ENCODE measurements around the gene STX1B.
A peak's percentile ranks its signal among the peaks of the same experiment; 100 is the strongest.
"Not testable (repeated sequence)": the region's sequence is repeated elsewhere in the genome, so short reads cannot be mapped to it uniquely, and the experiment has no call there.

STX1B gene

GRCh38 chr16:31010585-31011325 is at the start of gene STX1B:
STX1B (minus strand) TSS chr16:31010638; CDS start chr16:31010396, 242 bp downstream.
- DNase-seq (ENCODE audit: low spot score) = peak; percentile 85

- DNase-seq (ENCODE audit: low spot score) = no peak
Measured at GRCh38 chr16:31055613-31056012, 45.2 kb upstream of the STX1B start.

GRCh38 chr16:31052114-31052513 is 41.7 kb upstream of the STX1B start:
- DNase-seq (ENCODE audit: low spot score) = no peak

GRCh38 chr16:31050280-31051030 is 40.0 kb upstream of the STX1B start:
- no peak for DNase-seq (ENCODE audit: low spot score)

- no peak for DNase-seq (ENCODE audit: low spot score)
Measured at GRCh38 chr16:31043898-31044481, 33.6 kb upstream of the STX1B start.

GRCh38 chr16:31043352-31043751 is 32.9 kb upstream of the STX1B start:
- no peak for DNase-seq (ENCODE audit: low spot score)

- no peak for DNase-seq (ENCODE audit: low spot score)
Measured at GRCh38 chr16:31042866-31043265, 32.4 kb upstream of the STX1B start.

- no peak for DNase-seq (ENCODE audit: low spot score)
Measured at GRCh38 chr16:31038993-31039392, 28.6 kb upstream of the STX1B start.

- no peak for DNase-seq (ENCODE audit: low spot score)
Measured at GRCh38 chr16:31036691-31037090, 26.3 kb upstream of the STX1B start.

- peak; percentile 93 for DNase-seq (ENCODE audit: low spot score)
Measured at GRCh38 chr16:31033709-31034492, 23.5 kb upstream of the STX1B start.

- DNase-seq (ENCODE audit: low spot score) = peak; percentile 99
Measured at GRCh38 chr16:31032736-31033708, 22.6 kb upstream of the STX1B start, which contains the start of gene STX4. STX4 (plus strand) TSS chr16:31033558; CDS start chr16:31033806, 248 bp downstream.

- DNase-seq (ENCODE audit: low spot score) = no peak
Measured at GRCh38 chr16:31031276-31031675, 20.8 kb upstream of the STX1B start.

GRCh38 chr16:31029272-31029671 is 18.8 kb upstream of the STX1B start:
- no peak for DNase-seq (ENCODE audit: low spot score)

GRCh38 chr16:31025339-31025738 is 14.9 kb upstream of the STX1B start:
- no peak for DNase-seq (ENCODE audit: low spot score)

GRCh38 chr16:31023627-31024226 is 13.3 kb upstream of the STX1B start:
- DNase-seq (ENCODE audit: low spot score) = no peak

- no peak for DNase-seq (ENCODE audit: low spot score)
Measured at GRCh38 chr16:31023252-31023602, 12.8 kb upstream of the STX1B start.

- DNase-seq (ENCODE audit: low spot score) = no peak
Measured at GRCh38 chr16:31022544-31023251, 12.3 kb upstream of the STX1B start.

GRCh38 chr16:31020536-31020935 is 10.1 kb upstream of the STX1B start:
- no peak for DNase-seq (ENCODE audit: low spot score)

- not testable (repeated sequence) for DNase-seq (ENCODE audit: low spot score)
Measured at GRCh38 chr16:31017756-31018155, 7.3 kb upstream of the STX1B start.

GRCh38 chr16:31016018-31016417 is 5.6 kb upstream of the STX1B start:
- DNase-seq (ENCODE audit: low spot score) = peak; percentile 40

All from cerebellar cortex (tissue), 1 donor.